Stimulated activated CD4-positive, alpha-beta T cell treated with anti-CD3 and anti-CD28 coated beads, TNF-alpha, amount 100 ng/mL, for 24 hours (primary cell): Measurements from ENCODE around the gene FAM171A1.

Experiments used
- DNase-seq, 3 experiments: peaks; one replicate each; pipeline ENCODE4 v3.0.0-alpha.2; 2020; ENCODE audit warnings: low read depth in 3 of 3

FAM171A1 gene

GRCh38 chr10:15374156-15374555 lies 3.1 kb upstream of the FAM171A1 start:
- DNase-seq = no peak

DNA sequence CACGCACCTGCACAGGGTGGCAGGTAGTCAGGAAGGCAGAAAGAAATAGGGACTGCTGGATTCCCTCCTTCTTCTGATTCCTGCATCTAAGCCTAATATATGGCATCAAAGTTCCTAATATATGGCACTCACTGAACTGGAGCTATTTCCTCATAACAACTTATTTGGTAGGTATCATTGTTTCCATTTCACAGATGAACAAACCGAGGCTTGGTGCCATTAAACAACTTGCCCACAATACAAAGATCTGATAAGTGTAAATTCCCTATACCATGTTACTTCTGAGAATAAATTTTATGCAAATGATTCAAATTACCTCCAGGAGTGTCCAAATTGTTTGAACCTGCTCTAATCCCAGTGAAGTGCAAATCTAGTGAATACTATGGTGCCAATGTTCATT lies 2.1 kb upstream of the FAM171A1 start:
- DNase-seq = no peak

DNA sequence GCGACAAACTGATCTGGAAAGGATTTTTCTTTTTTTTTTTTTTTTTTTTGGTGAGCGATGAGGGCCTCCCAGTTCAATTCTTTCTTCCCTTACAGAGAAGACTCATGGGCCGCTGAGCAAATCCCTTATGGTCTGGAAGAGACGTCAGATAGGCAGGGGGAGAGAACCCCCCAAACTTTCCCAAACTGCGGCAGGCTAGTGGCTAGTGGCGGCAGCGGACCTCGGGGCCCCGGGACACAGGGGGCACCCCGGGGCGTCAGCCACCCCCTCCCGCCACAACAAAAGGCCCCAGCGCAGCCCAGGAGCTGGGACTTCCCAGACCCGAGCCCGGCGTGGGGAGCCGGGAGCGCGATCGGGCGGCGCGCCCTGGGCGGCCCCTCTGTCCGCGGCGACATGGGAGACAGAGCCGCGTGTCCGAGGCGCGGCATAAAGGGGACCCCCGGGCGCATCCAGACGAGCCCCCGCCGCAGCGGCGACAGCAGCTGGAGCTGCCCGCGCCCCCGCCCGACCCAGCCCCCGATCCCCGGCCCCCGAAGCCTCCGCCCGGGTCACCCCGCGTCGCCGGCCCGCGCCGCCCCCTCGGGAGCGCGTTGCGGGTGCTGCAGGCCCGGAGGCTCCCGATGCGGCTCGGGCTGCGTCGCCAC lies 755 bp downstream of the FAM171A1 start:
- peak in 1 of 3 experiments; percentile 16 for DNase-seq

GRCh38 chr10:15369256-15370211 lies 1.6 kb downstream of the FAM171A1 start:
- no peak for DNase-seq

DNA sequence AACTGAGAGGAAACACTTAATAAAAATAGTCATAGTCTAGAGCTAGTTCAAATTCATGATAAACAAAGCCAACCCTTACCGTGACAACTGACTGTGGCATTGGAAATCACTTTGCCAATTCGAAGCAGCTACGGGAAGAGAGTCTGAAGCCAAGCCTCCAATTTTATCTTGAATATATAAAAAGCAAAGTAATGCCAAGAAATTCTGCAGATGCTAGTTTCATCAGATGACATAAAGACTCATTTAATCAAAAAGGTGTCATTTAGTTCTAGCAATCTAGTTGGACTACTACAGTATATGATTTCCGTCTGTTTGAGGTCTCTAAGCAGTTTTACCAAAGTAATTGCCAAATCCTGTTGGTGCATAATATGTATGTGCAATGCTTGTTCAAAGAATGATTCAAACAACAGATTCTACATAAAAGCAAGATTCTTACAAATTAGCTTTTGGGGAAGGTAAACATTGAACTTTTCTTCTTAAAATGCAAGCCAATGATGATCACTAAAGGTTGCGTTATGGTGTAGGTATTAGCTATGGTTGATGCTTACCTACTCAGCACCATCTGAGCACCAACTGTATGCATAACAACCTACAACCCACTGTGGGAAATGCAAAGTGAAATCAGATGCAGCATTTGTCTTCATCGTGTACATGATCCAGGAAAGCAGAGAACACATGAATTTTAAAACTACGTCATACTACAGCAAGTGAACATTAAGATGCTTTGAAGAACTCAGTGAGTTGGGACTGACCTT lies 2.8 kb downstream of the FAM171A1 start:
- DNase-seq = no peak

DNA sequence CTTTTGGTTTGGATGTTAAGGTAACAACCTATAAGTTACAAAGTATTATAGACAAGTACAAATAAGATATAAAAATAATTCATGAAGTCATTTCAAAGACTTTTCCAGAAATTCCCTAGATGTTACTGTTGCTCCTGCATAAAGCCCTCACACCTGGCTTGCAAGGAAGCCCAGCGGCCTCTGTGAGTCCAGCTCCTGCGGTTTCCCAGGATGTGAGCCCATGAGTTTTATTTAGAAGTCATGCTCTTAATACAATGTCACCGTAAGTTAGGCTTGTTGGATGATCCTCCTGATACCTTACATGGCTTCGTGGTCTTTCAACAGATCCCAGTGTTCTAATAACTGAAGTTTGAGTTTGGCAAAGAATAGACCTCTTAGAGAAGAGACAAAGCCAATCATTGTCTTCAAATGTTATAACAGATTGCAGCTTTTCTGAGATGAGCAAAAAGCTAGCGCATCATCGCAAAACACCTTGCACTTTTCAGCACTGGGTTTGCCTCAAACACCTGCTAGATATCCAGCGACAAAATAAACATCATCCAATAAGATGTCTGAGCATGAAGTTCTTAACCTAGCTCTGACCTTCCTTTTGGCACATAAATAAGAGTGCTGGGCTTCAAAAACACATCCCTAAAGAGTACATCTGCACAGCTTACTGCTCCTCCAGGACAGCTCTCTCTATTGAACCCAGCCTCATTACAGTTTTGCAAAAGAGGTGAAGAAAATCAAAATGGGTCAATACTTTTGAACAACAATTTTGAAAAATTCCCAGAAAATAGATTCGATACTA lies 3.6 kb downstream of the FAM171A1 start:
- DNase-seq = no peak

DNA sequence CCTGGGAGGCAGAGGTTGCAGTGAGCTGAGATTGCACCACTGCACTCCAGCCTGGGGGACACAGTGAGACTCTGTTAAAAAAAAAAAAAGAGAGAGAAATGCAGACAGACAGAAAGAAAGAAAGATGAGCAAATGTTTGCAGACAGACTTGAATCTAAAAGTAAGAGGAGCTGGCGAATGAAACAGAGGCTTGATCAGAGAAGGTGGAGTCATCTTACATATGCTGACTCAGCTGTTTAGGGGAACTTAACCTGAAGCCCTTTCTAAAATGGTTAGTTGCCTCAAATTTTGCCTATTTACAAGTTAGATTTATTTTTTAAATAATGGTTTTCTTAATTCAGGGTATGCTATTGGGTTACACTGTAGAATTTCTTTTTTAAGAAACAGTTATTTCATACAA lies 5.4 kb downstream of the FAM171A1 start:
- no peak for DNase-seq

GRCh38 chr10:15364001-15364400 lies 7.1 kb downstream of the FAM171A1 start:
- DNase-seq = no peak

GRCh38 chr10:15363031-15363430 lies 8.1 kb downstream of the FAM171A1 start:
- no peak for DNase-seq

DNA sequence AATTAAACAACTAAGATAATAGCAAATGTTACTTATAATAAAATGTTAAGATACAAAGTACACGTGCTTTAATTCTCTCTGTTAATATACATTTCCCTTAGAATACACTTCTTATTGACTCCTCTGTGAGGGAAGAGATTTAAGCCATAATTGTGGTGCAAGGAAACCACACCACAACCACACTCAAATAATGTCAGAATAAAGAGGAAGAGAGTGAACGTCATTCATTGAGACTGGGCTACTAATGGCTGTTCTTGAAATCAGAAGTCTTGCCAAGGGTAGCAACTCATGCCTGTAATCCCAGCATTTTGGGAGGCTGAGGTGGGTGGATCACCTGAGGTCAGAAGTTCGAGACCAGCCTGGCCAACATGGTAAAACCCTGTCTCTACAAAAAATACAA lies 10.0 kb downstream of the FAM171A1 start:
- DNase-seq = no peak

GRCh38 chr10:15360566-15360965 lies 10.5 kb downstream of the FAM171A1 start:
- no peak for DNase-seq

DNA sequence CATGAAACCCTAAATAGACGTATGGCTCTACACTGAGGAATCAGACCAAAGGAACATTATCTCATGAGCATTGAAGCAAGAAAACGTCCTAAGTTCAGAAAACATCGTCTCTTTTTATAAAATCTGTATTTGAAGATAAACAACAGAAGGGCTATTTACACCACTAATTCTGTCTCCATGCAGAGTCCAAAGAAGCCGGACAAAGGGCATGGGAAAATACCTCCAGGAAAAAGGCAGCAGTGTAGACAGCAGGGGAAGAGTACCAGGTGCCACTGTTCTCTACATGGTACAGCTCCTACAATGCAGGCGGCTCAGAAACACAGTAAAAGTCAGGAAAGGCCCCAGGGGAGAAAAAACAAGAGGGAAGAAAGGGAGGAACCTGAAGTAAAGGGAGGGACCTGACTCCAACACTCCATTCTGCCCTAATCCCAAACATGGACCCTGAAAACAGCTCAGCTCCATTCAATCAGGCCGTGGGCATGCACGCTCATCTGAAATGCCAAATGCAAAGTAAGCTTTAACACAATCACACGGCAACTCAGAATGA lies 17.5 kb downstream of the FAM171A1 start:
- no peak for DNase-seq

DNA sequence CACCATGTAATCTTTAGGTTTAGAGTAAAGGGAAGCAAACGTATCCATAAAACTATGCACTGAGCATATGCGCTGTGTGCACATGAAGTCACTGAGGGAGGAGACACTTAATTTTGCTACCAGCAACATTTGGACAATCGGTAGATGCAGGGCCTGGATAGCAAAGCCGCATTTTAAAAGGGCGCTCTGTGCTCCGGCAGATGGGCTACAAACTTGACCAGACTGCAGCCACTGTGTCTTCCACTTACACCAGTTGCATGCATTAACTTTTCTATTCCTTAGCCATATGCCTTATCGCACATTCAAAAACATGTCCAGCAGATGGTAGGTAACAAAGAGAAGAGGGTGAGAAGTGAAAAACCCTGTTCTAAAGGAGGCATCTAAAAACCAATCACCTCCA lies 18.3 kb downstream of the FAM171A1 start:
- DNase-seq = no peak

DNA sequence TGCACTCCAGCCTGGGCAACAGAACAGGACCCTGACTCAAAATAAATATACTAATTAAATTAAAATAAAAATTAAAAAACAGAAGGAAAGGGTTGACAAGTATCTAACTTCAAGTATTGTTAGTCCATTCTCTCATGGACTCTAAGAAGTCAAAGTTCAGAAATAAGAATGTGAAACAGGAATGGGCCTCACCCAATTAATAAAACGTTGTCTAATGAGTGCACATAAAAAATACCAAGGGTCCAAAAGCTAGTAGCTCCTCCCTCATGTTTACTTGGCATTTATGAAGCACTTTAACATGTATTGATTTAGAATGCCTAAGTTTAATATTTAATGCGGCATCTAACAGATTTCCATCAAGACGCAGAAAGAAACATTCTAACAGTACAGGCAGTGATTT lies 18.9 kb downstream of the FAM171A1 start:
- no peak for DNase-seq

GRCh38 chr10:15351099-15351820 lies 19.8 kb downstream of the FAM171A1 start:
- no peak for DNase-seq

DNA sequence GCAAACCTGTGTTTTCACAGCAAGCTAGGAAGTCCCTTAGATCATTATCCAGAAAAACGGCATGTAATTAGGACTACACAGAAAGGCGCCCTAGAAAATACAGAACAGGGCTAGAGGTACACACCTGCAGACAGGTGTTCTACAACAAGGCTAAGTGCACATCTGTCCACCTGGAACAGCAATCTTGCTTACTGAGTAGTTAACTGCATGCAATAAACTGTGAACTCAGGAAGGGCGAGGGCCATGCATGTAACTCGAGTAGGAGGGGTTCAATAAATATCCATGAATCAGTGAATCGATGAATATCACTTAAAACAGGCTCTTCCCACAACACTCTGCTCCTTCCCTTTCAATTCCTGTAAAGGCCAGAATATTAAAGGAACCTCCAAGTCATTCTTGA lies 22.0 kb downstream of the FAM171A1 start:
- no peak for DNase-seq

GRCh38 chr10:15348579-15348978 lies 22.5 kb downstream of the FAM171A1 start:
- DNase-seq = no peak

GRCh38 chr10:15347150-15347549 lies 23.9 kb downstream of the FAM171A1 start:
- DNase-seq = no peak

DNA sequence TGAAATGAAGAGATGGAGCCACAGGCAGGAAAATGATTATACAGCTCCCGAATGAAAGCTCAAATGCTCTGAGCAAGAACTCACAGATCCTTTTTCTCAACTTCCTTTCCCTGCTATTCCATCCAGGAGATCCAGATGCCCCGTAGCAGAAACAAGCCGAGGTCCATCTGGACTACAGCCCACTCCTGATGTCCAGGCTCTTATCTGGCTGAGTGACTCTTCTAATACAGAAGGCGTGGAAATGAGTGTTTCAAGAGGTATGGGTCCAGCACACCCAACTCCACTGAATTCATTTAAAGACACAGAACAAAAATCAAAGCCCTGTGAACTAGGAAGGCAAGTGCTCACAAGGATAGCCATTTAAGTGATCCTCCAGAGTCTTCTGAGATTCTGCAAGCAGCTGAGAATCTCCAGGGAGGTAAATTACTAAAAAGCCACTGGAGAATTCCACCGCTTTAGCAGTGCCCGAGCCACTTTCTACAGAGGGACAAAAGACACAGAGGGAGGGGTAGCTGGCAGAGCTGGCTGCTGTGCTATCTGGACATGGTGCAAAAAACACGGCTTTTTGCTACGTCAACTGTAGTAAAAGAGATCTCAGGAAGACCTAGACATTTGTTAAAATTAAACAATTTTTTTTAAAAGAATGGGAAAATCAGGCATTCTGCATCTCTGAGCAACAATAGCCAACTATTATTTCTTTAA lies 24.5 kb downstream of the FAM171A1 start:
- no peak for DNase-seq

- DNase-seq = no peak
Measured at GRCh38 chr10:15345450-15345849, 25.6 kb downstream of the FAM171A1 start.
